SH-SY5Y (cell line): Measurements from ENCODE around the gene SRP9.

Source experiments
- GATA2 ChIP-seq: IDR thresholded peaks from 2 replicates; pipeline ENCODE4 v1.6.1; 2011; ENCODE audit warnings: mild to moderate bottlenecking, low read depth, low read length
- GATA3 ChIP-seq: IDR thresholded peaks from 2 replicates; pipeline ENCODE4 v1.6.1; 2011; ENCODE audit warnings: low read depth, mild to moderate bottlenecking, low read length, moderate library complexity

- no peak for TF ChIP-seq GATA2
- TF ChIP-seq GATA3 = no peak
Measured at GRCh38 chr1:225780630-225781029, 3.0 kb downstream of the SRP9 start.
